PC-3 (cell line): Measurements from ENCODE around the gene ETNK2.

Source experiments
- EZH2 ChIP-seq: fragments of 300-600 bp; sonication (generic); IDR thresholded peaks from one replicate; pipeline ENCODE4 v1.6.1; 2017; ENCODE audit warnings: antibody characterized with exemption, mild to moderate bottlenecking, low read length; ENCODE audit not compliant: unreplicated experiment
- EZH2phosphoT487 ChIP-seq: fragments of 300-600 bp; sonication (generic); IDR thresholded peaks from 2 replicates; pipeline ENCODE4 v1.6.1; 2018; ENCODE audit warnings: mild to moderate bottlenecking, antibody characterized with exemption, low read length, borderline replicate concordance
- TF ChIP-seq, protein P1 (sequence below): fragments of 300-600 bp; sonication (generic); conservative IDR thresholded peaks from 2 replicates; pipeline ENCODE4 v1.5.1; 2017; ENCODE audit warnings: antibody characterized with exemption, low read depth, mild to moderate bottlenecking, low read length

DNA sequence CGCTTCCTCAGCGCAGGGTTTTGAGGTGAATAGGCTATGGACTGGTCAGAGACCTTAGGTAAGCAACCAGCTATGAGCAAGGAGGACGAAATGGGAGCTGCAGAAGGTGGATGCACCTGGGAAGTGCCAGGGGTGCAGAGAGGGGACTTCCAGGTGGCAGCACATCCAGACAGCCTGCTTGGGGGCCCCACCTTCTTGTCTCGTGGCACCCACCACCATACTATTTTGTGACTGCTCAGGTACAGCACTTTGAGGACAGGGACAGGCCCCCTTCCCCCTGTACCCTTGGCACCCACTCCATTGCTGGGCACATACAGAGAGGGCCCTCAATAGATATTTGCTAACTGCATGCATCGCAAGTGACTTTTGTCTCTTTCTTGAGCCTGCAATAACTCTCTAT lies 45.2 kb upstream of the ETNK2 start:
- TF ChIP-seq, protein P1, sequence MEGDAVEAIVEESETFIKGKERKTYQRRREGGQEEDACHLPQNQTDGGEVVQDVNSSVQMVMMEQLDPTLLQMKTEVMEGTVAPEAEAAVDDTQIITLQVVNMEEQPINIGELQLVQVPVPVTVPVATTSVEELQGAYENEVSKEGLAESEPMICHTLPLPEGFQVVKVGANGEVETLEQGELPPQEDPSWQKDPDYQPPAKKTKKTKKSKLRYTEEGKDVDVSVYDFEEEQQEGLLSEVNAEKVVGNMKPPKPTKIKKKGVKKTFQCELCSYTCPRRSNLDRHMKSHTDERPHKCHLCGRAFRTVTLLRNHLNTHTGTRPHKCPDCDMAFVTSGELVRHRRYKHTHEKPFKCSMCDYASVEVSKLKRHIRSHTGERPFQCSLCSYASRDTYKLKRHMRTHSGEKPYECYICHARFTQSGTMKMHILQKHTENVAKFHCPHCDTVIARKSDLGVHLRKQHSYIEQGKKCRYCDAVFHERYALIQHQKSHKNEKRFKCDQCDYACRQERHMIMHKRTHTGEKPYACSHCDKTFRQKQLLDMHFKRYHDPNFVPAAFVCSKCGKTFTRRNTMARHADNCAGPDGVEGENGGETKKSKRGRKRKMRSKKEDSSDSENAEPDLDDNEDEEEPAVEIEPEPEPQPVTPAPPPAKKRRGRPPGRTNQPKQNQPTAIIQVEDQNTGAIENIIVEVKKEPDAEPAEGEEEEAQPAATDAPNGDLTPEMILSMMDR: no peak
- TF ChIP-seq EZH2 (no peak), EZH2phosphoT487 (no peak)
